HepG2 (cell line): Measurements from ENCODE around the gene DNAJC7. TPM values are rescaled to one million over a fixed set of nuclear protein-coding genes. Genes with fewer than 3 reads are reported as not detected.

Experiments
- AHR ChIP-seq: IDR thresholded peaks from 2 replicates; pipeline ENCODE4 v1.6.1; 2018; ENCODE audit warnings: missing genetic modification reagents, missing compliant biosample characterization
- EHMT2 ChIP-seq: fragments of 200-600 bp; sonication (generic); IDR thresholded peaks from 2 replicates; pipeline ENCODE4 v1.7.0; 2017; ENCODE audit warnings: antibody characterized with exemption, low read depth, low read length, borderline replicate concordance
- ELF1 ChIP-seq: sonication (generic); formaldehyde crosslinking; IDR thresholded peaks from 2 replicates; pipeline ENCODE4 v1.4.0; 2020; ENCODE audit warnings: missing genetic modification reagents
- HOXD1 ChIP-seq: sonication (generic); formaldehyde crosslinking; IDR thresholded peaks from 2 replicates; pipeline ENCODE4 v1.5.0; 2020; ENCODE audit warnings: missing genetic modification reagents
- KAT8 ChIP-seq: IDR thresholded peaks from 2 replicates; pipeline ENCODE4 v1.6.1; 2016; ENCODE audit warnings: missing genetic modification reagents, missing compliant biosample characterization
- KLF13 ChIP-seq: sonication (generic); formaldehyde crosslinking; IDR thresholded peaks from 2 replicates; pipeline ENCODE4 v1.4.0; 2020; ENCODE audit warnings: mild to moderate bottlenecking, missing genetic modification reagents
- NFE2L1 ChIP-seq: sonication (generic); formaldehyde crosslinking; IDR thresholded peaks from 2 replicates; pipeline ENCODE4 v1.4.0; 2020; ENCODE audit warnings: missing genetic modification reagents, mild to moderate bottlenecking, borderline replicate concordance
- NR2F6 ChIP-seq, 2 experiments: IDR thresholded peaks; 2 replicates each; pipeline ENCODE4 v1.6.1; 2016; ENCODE audit warnings: antibody characterized with exemption in 1 of 2, mild to moderate bottlenecking in 1 of 2
- SMYD3 ChIP-seq: sonication (generic); formaldehyde crosslinking; IDR thresholded peaks from 2 replicates; pipeline ENCODE4 v1.8.1; 2023; ENCODE audit warnings: mild to moderate bottlenecking, missing genetic modification reagents
- SNRNP70 ChIP-seq: fragments of 200-400 bp; formaldehyde crosslinking; IDR thresholded peaks from 2 replicates; pipeline ENCODE4 v1.6.1; 2017; ENCODE audit warnings: mild to moderate bottlenecking, low read depth, low read length, moderate library complexity
- SRSF1 ChIP-seq: fragments of 200-400 bp; formaldehyde crosslinking; optimal IDR thresholded peaks from 2 replicates; pipeline ENCODE3; 2017; ENCODE audit warnings: mild to moderate bottlenecking, low read depth, low read length, moderate library complexity
- SUZ12 ChIP-seq: fragments of 150-350 bp; IDR thresholded peaks from 2 replicates; pipeline ENCODE4 v1.6.1; 2014; ENCODE audit warnings: low read depth, low read length
- XRCC5 ChIP-seq: fragments of 200-400 bp; formaldehyde crosslinking; optimal IDR thresholded peaks from 2 replicates; pipeline ENCODE3; 2017; ENCODE audit warnings: mild to moderate bottlenecking, low read length
- ZFP36L1 ChIP-seq: sonication (generic); formaldehyde crosslinking; IDR thresholded peaks from 2 replicates; pipeline ENCODE4 v1.8.0; 2022; ENCODE audit warnings: mild to moderate bottlenecking, missing genetic modification reagents, moderate library complexity
- ZMYM2 ChIP-seq: sonication (generic); formaldehyde crosslinking; IDR thresholded peaks from 2 replicates; pipeline ENCODE4 v1.8.0; 2022; ENCODE audit warnings: mild to moderate bottlenecking, missing genetic modification reagents
- ZNF10 ChIP-seq: sonication (generic); formaldehyde crosslinking; IDR thresholded peaks from 2 replicates; pipeline ENCODE4 v1.4.0; 2020; ENCODE audit warnings: mild to moderate bottlenecking, low read depth, missing genetic modification reagents, borderline replicate concordance
- ZNF235 ChIP-seq: sonication (generic); formaldehyde crosslinking; IDR thresholded peaks from 2 replicates; pipeline ENCODE4 v1.8.1; 2023; ENCODE audit warnings: mild to moderate bottlenecking, missing genetic modification reagents, borderline replicate concordance
- ZNF264 ChIP-seq: sonication (generic); formaldehyde crosslinking; IDR thresholded peaks from 2 replicates; pipeline ENCODE4 v1.4.0; 2020; ENCODE audit warnings: missing genetic modification reagents
- ZNF484 ChIP-seq: sonication (generic); formaldehyde crosslinking; IDR thresholded peaks from 2 replicates; pipeline ENCODE4 v1.5.1; 2020; ENCODE audit warnings: mild to moderate bottlenecking, low read depth, missing genetic modification reagents, borderline replicate concordance
- ZNF530 ChIP-seq: sonication (generic); formaldehyde crosslinking; IDR thresholded peaks from 2 replicates; pipeline ENCODE4 v1.5.0; 2020; ENCODE audit warnings: low read depth, mild to moderate bottlenecking, missing genetic modification reagents
- ZNF7 ChIP-seq: IDR thresholded peaks from 2 replicates; pipeline ENCODE4 v1.6.1; 2016; ENCODE audit warnings: missing biosample characterization, missing genetic modification reagents
- polyA plus RNA-seq, 8 experiments: library from polyadenylated mRNA; depleted of rRNA in 3 of 8; stranded (reverse) in 7 of 8; unstranded in 1 of 8; fragments of >200 nt; fragmentation: Illumina TruSeq in 4 of 8; extraction: Trizol in 4 of 8; gene quantifications; 2 replicates each; pipeline versions ENCODE4 v1.2.1 to v1.2.3, GENCODE V29; 2011 to 2016; ENCODE audit warnings: low read depth in 4 of 8, missing spikeins in 1 of 8, mixed read lengths in 1 of 8; ENCODE audit not compliant: insufficient read depth in 1 of 8
- total RNA-seq, 5 experiments: library from RNA; depleted of rRNA; stranded (reverse); fragments of >200 nt; fragmentation: Illumina TruSeq; extraction: Trizol; gene quantifications; 2 replicates each; pipeline ENCODE4 v1.2.3, GENCODE V29; 2016; ENCODE audit warnings: low read depth in 1 of 5
- TF ChIP-seq, protein P1 (sequence below): sonication (generic); formaldehyde crosslinking; IDR thresholded peaks from 2 replicates; pipeline ENCODE4 v1.4.0; 2020; ENCODE audit warnings: missing genetic modification reagents
- TF ChIP-seq, protein P2 (sequence below): IDR thresholded peaks from 2 replicates; pipeline ENCODE4 v1.6.1; 2016; ENCODE audit warnings: missing genetic modification reagents, missing compliant biosample characterization
- TF ChIP-seq, protein P3 (sequence below): sonication (generic); formaldehyde crosslinking; IDR thresholded peaks from 2 replicates; pipeline ENCODE4 v1.5.1; 2020; ENCODE audit warnings: missing genetic modification reagents, mild to moderate bottlenecking, borderline replicate concordance
- TF ChIP-seq, protein P4 (sequence below): sonication (generic); formaldehyde crosslinking; IDR thresholded peaks from 2 replicates; pipeline ENCODE4 v1.8.0; 2022; ENCODE audit warnings: mild to moderate bottlenecking, missing genetic modification reagents, borderline replicate concordance

DNAJC7 gene
- total and polyA plus RNA-seq, 2 of the 13 experiments (the other 11 are each of a cell fraction or from before 2014, with no cell fraction given) = 47.7 to 132 TPM

DNA sequence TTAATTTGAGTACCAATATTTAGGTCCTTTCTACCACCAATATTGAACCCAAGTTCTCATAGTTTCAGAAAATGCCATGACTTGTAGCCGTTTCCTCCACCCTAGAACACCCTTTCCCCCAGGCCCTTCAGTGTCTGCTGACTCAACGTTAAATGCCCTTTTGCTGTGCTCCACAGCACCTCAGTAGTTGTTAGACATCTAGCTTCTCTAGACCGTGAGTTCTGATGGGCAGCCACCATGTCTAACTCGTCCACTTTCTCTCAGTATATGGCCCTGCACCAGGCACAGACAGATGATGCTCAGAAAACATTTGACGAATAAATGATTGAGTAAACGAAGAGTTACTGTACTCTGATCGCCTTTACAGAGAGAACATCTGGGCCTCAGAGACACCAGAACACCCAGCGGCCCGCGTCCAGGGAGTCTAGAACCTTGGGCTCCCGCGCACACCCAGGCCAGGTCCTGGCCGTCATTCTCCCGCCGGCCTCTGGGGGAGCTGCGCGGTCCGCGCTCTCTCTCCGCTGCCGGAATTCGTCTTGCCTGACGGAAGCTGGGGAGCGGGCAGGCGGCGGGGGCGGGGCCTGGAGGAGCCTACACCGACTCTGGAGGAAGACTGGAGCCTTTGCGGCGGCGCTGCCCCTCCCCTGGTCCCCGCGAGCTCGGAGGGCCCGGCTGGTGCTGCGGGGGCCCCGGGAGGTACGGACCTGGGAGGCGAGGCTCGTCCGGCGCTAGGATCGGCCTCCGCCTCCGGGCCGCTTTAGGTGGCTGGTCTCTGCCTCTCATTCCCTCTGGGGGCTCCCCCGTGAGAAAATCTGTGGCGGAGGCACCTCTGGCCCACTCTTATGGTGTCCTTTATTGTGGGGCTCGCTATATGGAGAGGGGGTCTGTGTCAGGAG is 2.5 kb upstream of the DNAJC7 start, which contains the start of gene NKIRAS2 (continued):
- TF ChIP-seq KAT8 (peak; percentile 99), ZNF10 (CRISPR knock-in tag) (no peak), SMYD3 (CRISPR knock-in tag) (0 out of 2 replicates have a peak, but pooled peaks have one; percentile 54), EHMT2 (peak; percentile 84), ZFP36L1 (no peak), ZNF7 (CRISPR knock-in tag) (no peak), XRCC5 (peak; percentile 99), AHR (0 out of 2 replicates have a peak, but pooled peaks have one; percentile 80), NFE2L1 (no peak), SNRNP70 (no peak), SRSF1 (no peak), SUZ12 (no peak), HOXD1 (CRISPR knock-in tag) (peak; percentile 87; the same call in 1 of the 2 replicates), ZNF235 (peak; percentile 88; the same call in 1 of the 2 replicates), ZNF530 (CRISPR knock-in tag) (no peak), ZNF484 (CRISPR knock-in tag) (no peak), ELF1 (CRISPR knock-in tag) (peak; percentile 91), NR2F6 (IDR thresholded peaks at IDR 0.05) (no peak), NR2F6 (CRISPR knock-in tag; IDR thresholded peaks at IDR 0.05) (peak; percentile 51; the same call in 1 of the 2 replicates), ZMYM2 (CRISPR knock-in tag) (peak; percentile 78), KLF13 (CRISPR knock-in tag) (0 out of 2 replicates have a peak, but pooled peaks have one; percentile 55), ZNF264 (CRISPR knock-in tag) (peak; percentile 64; the same call in 1 of the 2 replicates)
- TF ChIP-seq, protein P1, sequence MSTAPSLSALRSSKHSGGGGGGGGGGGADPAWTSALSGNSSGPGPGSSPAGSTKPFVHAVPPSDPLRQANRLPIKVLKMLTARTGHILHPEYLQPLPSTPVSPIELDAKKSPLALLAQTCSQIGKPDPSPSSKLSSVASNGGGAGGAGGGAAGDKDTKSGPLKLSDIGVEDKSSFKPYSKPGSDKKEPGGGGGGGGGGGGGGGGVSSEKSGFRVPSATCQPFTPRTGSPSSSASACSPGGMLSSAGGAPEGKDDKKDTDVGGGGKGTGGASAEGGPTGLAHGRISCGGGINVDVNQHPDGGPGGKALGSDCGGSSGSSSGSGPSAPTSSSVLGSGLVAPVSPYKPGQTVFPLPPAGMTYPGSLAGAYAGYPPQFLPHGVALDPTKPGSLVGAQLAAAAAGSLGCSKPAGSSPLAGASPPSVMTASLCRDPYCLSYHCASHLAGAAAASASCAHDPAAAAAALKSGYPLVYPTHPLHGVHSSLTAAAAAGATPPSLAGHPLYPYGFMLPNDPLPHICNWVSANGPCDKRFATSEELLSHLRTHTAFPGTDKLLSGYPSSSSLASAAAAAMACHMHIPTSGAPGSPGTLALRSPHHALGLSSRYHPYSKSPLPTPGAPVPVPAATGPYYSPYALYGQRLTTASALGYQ (CRISPR knock-in tag) = peak; percentile 70; the same call in 1 of the 2 replicates
- TF ChIP-seq, protein P2, sequence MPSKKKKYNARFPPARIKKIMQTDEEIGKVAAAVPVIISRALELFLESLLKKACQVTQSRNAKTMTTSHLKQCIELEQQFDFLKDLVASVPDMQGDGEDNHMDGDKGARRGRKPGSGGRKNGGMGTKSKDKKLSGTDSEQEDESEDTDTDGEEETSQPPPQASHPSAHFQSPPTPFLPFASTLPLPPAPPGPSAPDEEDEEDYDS = peak; percentile 68
- TF ChIP-seq, protein P3, sequence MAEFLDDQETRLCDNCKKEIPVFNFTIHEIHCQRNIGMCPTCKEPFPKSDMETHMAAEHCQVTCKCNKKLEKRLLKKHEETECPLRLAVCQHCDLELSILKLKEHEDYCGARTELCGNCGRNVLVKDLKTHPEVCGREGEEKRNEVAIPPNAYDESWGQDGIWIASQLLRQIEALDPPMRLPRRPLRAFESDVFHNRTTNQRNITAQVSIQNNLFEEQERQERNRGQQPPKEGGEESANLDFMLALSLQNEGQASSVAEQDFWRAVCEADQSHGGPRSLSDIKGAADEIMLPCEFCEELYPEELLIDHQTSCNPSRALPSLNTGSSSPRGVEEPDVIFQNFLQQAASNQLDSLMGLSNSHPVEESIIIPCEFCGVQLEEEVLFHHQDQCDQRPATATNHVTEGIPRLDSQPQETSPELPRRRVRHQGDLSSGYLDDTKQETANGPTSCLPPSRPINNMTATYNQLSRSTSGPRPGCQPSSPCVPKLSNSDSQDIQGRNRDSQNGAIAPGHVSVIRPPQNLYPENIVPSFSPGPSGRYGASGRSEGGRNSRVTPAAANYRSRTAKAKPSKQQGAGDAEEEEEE (CRISPR knock-in tag) = peak; percentile 93; the same call in 1 of the 2 replicates
- TF ChIP-seq, protein P4, sequence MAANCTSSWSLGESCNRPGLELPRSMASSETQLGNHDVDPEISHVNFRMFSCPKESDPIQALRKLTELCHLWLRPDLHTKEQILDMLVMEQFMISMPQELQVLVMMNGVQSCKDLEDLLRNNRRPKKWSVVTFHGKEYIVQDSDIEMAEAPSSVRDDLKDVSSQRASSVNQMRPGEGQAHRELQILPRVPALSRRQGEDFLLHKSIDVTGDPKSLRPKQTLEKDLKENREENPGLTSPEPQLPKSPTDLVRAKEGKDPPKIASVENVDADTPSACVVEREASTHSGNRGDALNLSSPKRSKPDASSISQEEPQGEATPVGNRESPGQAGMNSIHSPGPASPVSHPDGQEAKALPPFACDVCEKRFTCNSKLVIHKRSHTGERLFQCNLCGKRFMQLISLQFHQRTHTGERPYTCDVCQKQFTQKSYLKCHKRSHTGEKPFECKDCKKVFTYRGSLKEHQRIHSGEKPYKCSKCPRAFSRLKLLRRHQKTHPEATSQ (CRISPR knock-in tag) = peak; percentile 57; the same call in 1 of the 2 replicates
